ENCODE data around the gene DOLPP1. TPM values are rescaled to one million over a fixed set of nuclear protein-coding genes. Genes with fewer than 3 reads are reported as not detected.
"Not testable (repeated sequence)": the region's sequence is repeated elsewhere in the genome, so short reads cannot be mapped to it uniquely, and the experiment has no call there.

Gene DOLPP1
- total and polyA plus RNA-seq, 2 of the 13 experiments (the other 11 are each of a cell fraction or from before 2014, with no cell fraction given) = 21.0 to 34.1 TPM

GRCh38 chr9:129122133-129122532, 41.2 kb downstream of the DOLPP1 start:
- no peak for TF ChIP-seq RORA (CRISPR knock-in tag; IDR thresholded peaks at IDR 0.05)
- TF ChIP-seq ZNF121 (CRISPR knock-in tag; IDR thresholded peaks at IDR 0.05) = 0 out of 2 replicates have a peak, but pooled peaks have one; percentile 19
- FAIRE-seq (no peak), DNase-seq (ENCODE audit: low spot score) (no peak), ATAC-seq (no peak)
- Histone ChIP-seq H4K20me1 (ENCODE audit: insufficient read depth, low read length) (no peaks in the 10 kb centered on the region), H3K27me3 (ENCODE audit: control insufficient read depth in 1 of 2, insufficient read depth in 2 of 2, low read length in 2 of 2) (no peaks in the 10 kb centered on the region), H3K79me2 (ENCODE audit: insufficient read depth, low read length) (peaks cover 18% of the 10 kb centered on the region), H2AFZ (ENCODE audit: low read length) (no peak overlapping the region), H3K4me1 (ENCODE audit: insufficient read depth, low read length) (peaks cover 19% of the 10 kb centered on the region), H3K9ac (ENCODE audit: insufficient read depth, low read depth, low read length) (no peak overlapping the region), H3K4me2 (ENCODE audit: low read depth, low read length) (no peak overlapping the region), H3K27ac (ENCODE audit: extremely low read length, insufficient read depth, low read length) (no peak overlapping the region), H3K4me3 (replicated peaks in 1 of 3; ENCODE audit: insufficient read depth in 1 of 3, low read depth in 2 of 3, low read length in 3 of 3) (no peak overlapping the region), H3K9me3 (ENCODE audit: low read length) (no peaks in the 10 kb centered on the region), H3K36me3 (replicated peaks in 1 of 2; ENCODE audit: control insufficient read depth in 1 of 2, insufficient read depth in 2 of 2, low read length in 2 of 2) (peaks cover 21 to 59% of the 10 kb centered on the region in 2 experiments; a peak in 4 of 5 replicates)
- in situ Hi-C loops (cut with HindIII; ENCODE audit: extremely low pct_ligation_motif_present, low pct_unique_long_range_greater_than_20kb) (no loop called here), intact Hi-C loops (cut with micrococcal nuclease; ENCODE audit: unreplicated experiment) (no loop called here)
- 100% methylated on average over 1 of the region's 1 CpG for WGBS (ENCODE audit: low lambda C conversion rate)
- BruUV-seq (replicated peaks) = no TSS peak
- CTCF ChIA-PET (ENCODE audit: low intra/inter-chr PET ratio, low total read pairs) = no interaction called here
- POLR2A ChIA-PET = no interaction called here

- FAIRE-seq; CTCF ChIA-PET (ENCODE audit: low intra/inter-chr PET ratio, low total read pairs); DNase-seq (ENCODE audit: low spot score); H3K27ac ChIP-seq (ENCODE audit: extremely low read length, insufficient read depth, low read length); H4K20me1 ChIP-seq (ENCODE audit: insufficient read depth, low read length); intact Hi-C loops (cut with micrococcal nuclease; ENCODE audit: unreplicated experiment); in situ Hi-C loops (cut with HindIII; ENCODE audit: extremely low pct_ligation_motif_present, low pct_unique_long_range_greater_than_20kb); H3K4me3 ChIP-seq (replicated peaks in 1 of 3; ENCODE audit: insufficient read depth in 1 of 3, low read depth in 2 of 3, low read length in 3 of 3); H3K4me2 ChIP-seq (ENCODE audit: low read depth, low read length); H2AFZ ChIP-seq (ENCODE audit: low read length); H3K27me3 ChIP-seq (ENCODE audit: control insufficient read depth in 1 of 2, insufficient read depth in 2 of 2, low read length in 2 of 2); H3K9ac ChIP-seq (ENCODE audit: insufficient read depth, low read depth, low read length); H3K9me3 ChIP-seq (ENCODE audit: low read length); ATAC-seq; BruUV-seq (replicated peaks): not testable (repeated sequence)
- H3K36me3 ChIP-seq (replicated peaks in 1 of 2; ENCODE audit: control insufficient read depth in 1 of 2, insufficient read depth in 2 of 2, low read length in 2 of 2) = peaks cover 21 to 68% of the 10 kb centered on the region in 2 experiments
- H3K4me1 ChIP-seq (ENCODE audit: insufficient read depth, low read length) = peaks cover 19% of the 10 kb centered on the region
- POLR2A ChIA-PET = interaction anchor here (1.6 kb wide), 1 partner anchor 11 kb away, joined by 3 read pairs; no protein-coding TSS in a partner anchor
- 90% methylated on average over 15 of the region's 15 CpGs for WGBS (ENCODE audit: low lambda C conversion rate)
- H3K79me2 ChIP-seq (ENCODE audit: insufficient read depth, low read length) = peaks cover 14% of the 10 kb centered on the region
Measured at GRCh38 chr9:129122976-129123375, 42.1 kb downstream of the DOLPP1 start.

All from HepG2 (cell line).